Measurements from ENCODE around the gene DAO.

The DAO gene

DNA sequence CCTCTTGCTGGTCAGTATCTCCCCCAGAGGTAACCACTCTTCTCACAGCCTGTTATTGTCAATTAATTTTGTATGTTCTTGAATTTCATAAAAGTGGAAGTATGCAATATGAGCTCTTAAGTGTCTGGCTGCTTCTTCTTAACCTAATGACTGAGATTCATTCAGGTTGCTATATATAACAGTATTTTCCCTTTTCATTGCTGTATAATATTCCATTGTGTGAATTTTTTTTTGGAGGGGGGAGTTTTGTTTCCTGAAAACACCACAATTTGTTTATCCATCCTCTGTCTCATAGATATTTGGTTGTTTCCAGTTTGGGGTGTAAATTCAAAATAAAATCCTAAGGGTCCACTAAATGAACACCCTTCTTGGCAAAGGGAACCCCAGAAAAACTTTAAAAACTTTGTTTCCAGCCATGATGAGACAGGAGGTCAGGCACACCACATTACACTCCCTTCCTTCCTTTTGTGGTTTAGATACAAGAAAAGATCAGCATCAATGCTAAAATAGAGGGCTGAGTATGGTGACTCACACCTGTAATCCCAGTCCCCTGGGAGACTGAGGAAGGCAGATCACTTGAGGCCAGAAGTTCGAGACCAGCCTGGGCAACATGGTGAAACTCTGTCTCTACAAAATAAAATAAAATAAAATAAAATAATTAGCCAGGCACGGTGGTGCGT lies 4.1 kb upstream of the DAO start:
- no peak for TF ChIP-seq MYC (IDR thresholded peaks at IDR 0.05; ENCODE audit: low read depth, low read length)
- H3K4me3 ChIP-seq (ENCODE audit: low read depth, low read length), result no peak overlapping the region
- DNase-seq (ENCODE audit: low read depth), result peak; percentile 85

DNA sequence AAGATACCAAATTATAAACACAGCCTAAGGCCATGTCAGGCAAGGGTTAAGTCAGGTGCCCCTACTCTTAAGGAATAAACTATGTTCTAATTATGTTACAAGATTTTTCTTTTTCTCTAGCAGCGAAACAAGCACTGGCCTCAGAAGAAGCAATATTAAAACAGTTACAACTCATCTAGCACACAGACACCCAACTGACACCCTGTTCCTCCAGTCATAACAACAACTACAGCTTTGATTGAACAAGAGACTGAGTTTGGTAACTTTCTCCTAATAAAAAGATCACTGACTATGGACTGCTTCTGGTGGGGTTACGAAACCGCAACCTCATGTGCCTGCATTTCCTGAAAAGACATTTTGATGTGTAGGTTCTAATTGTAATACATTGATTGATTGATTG lies 3.3 kb upstream of the DAO start:
- no peak for TF ChIP-seq POLR2A (IDR thresholded peaks at IDR 0.05; ENCODE audit: extremely low read depth, insufficient read length)
- TF ChIP-seq CTCF (IDR thresholded peaks at IDR 0.05; ENCODE audit: low read depth, low read length), result no peak
- TF ChIP-seq, protein P1, sequence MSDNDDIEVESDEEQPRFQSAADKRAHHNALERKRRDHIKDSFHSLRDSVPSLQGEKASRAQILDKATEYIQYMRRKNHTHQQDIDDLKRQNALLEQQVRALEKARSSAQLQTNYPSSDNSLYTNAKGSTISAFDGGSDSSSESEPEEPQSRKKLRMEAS (IDR thresholded peaks at IDR 0.05; ENCODE audit: low read depth, low read length), result no peak
- TF ChIP-seq MYC (IDR thresholded peaks at IDR 0.05; ENCODE audit: low read depth, low read length), result no peak
- no peak overlapping the region for H3K4me3 ChIP-seq (ENCODE audit: low read depth, low read length)

GRCh38 chr12:108881953-108882352 lies 2.1 kb downstream of the DAO start:
- no peak for TF ChIP-seq MYC (IDR thresholded peaks at IDR 0.05; ENCODE audit: low read depth, low read length)
- TF ChIP-seq POLR2A (IDR thresholded peaks at IDR 0.05; ENCODE audit: extremely low read depth, insufficient read length), result no peak
- TF ChIP-seq, protein P1 (IDR thresholded peaks at IDR 0.05; ENCODE audit: low read depth, low read length), result no peak
- no peak for TF ChIP-seq CTCF (IDR thresholded peaks at IDR 0.05; ENCODE audit: low read depth, low read length)
- DNase-seq (ENCODE audit: low read depth), result no peak
- no peak overlapping the region for H3K4me3 ChIP-seq (ENCODE audit: low read depth, low read length)

More for the DNA sequence above, 3.3 kb upstream of the DAO start:
- DNase-seq (ENCODE audit: low read depth), result peak; percentile 43

DNA sequence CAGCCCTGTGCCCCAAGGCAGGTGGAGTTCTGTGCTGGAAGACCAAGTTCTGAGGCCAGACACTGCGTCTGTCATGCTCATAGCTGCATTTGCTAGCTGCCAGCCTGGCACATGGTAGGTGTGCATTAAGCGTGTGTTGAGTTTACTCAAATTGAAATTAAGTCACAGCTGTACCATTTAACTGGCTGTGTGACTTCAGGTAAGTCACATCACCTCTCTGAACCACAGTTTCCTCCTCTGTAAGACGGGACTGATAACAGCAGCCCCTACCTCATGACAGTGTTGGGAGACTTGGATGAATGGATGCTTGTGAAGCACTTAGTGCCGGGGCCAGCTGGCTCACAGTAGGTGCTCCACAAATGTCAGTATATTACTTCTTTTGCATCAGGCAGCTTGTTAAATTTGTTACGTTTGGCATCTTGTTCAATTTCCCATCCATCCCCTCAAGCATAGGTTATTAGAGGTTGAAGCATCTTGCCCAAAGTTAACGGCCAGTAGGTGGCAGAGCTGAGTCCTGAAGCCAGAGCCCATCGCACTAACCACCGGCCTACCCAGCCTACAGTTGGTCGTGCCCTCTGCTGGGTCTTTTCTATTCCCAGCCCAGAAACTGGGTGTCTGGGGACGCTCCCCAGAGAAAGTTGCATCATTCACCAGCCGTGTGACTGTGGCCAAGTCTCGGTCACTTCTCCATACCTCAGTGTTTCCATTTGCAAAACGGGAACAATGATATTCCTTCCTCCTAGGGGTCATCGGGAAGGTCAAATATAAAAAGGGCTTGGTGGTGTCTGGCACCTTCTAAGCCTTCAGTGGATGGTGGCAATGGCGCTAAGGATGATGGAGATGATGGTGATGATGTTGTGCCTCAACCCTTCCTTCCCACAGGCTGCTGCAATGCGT lies 4.5 kb downstream of the DAO start:
- DNase-seq (ENCODE audit: low read depth), result peak; percentile 80
- TF ChIP-seq MYC (IDR thresholded peaks at IDR 0.05; ENCODE audit: low read depth, low read length), result no peak
- peak; percentile 93 for TF ChIP-seq CTCF (IDR thresholded peaks at IDR 0.05; ENCODE audit: low read depth, low read length)
- H3K4me3 ChIP-seq (ENCODE audit: low read depth, low read length), result no peak overlapping the region

- TF ChIP-seq MYC (IDR thresholded peaks at IDR 0.05; ENCODE audit: low read depth, low read length) (no peak), CTCF (IDR thresholded peaks at IDR 0.05; ENCODE audit: low read depth, low read length) (no peak), POLR2A (IDR thresholded peaks at IDR 0.05; ENCODE audit: extremely low read depth, insufficient read length) (no peak)
- TF ChIP-seq, protein P1 (IDR thresholded peaks at IDR 0.05; ENCODE audit: low read depth, low read length), result no peak
- no peak for DNase-seq (ENCODE audit: low read depth)
- H3K4me3 ChIP-seq (ENCODE audit: low read depth, low read length), result no peak overlapping the region
These were observed 7.2 kb downstream of the DAO start for GRCh38 chr12:108886873-108887629.

- no peak overlapping the region for H3K4me3 ChIP-seq (ENCODE audit: low read depth, low read length)
- no peak for DNase-seq (ENCODE audit: low read depth)
- TF ChIP-seq MYC (IDR thresholded peaks at IDR 0.05; ENCODE audit: low read depth, low read length), result no peak
- no peak for TF ChIP-seq CTCF (IDR thresholded peaks at IDR 0.05; ENCODE audit: low read depth, low read length)
- TF ChIP-seq POLR2A (IDR thresholded peaks at IDR 0.05; ENCODE audit: extremely low read depth, insufficient read length), result no peak
- TF ChIP-seq, protein P1 (IDR thresholded peaks at IDR 0.05; ENCODE audit: low read depth, low read length), result no peak
These were observed 8.1 kb downstream of the DAO start for GRCh38 chr12:108888031-108888430.
